ENCODE measurements around the gene BAK1. TPM values are rescaled to one million over a fixed set of nuclear protein-coding genes. Genes with fewer than 3 reads are reported as not detected.

Gene BAK1
- total and polyA plus RNA-seq, 2 of the 13 experiments (the other 11 are each of a cell fraction or from before 2014, with no cell fraction given), result 15.0 to 23.8 TPM

DNA sequence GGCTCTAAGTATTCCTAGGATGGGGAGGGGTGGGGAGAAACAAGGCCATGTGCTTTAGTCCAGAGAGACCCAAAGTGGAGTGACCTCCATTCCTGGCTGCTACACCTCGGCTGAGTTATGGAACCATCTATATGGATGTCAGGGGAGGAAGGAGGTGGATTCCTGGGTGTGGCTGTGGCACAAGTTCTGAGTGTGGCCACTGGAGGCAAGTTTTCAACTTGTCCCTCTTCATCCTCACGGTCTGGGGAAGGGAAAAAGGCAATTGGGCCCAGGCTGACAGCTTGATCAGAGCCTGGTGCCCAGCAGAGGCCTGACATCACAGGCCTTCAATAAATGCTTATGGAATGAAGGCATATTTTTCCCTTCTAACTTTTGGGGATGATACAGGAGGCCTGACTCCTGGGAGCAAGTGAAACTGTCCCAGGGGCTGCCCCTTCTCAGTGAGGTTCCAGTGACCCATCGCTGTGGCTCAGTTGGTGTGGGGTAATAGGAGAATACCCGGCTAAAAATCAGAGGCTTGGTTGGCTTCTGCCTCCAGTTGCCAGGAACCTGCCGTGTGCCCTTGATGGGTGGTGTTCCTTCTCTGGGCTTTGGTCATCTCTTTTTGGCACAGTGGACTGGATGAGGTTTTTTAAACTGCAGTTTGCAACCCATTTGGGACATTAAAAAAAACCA is 39.2 kb upstream of the BAK1 start:
- peaks cover 2% of the 10 kb centered on the region for H3K79me2 ChIP-seq (ENCODE audit: insufficient read depth, low read length)
- ATAC-seq (peak; percentile 28), DNase-seq (ENCODE audit: low spot score) (no peak), FAIRE-seq (peak; percentile 60)
- no peaks in the 10 kb centered on the region for H3K36me3 ChIP-seq (replicated peaks in 1 of 2; ENCODE audit: control insufficient read depth in 1 of 2, insufficient read depth in 2 of 2, low read length in 2 of 2)
- peak overlapping the region; percentile 96 for H3K4me2 ChIP-seq (ENCODE audit: low read depth, low read length)
- intact Hi-C loops (cut with micrococcal nuclease; ENCODE audit: unreplicated experiment), result no loop called here
- no peak overlapping the region for H3K9ac ChIP-seq (ENCODE audit: insufficient read depth, low read depth, low read length)
- H4K20me1 ChIP-seq (ENCODE audit: insufficient read depth, low read length), result no peaks in the 10 kb centered on the region; the same call in 1 of the 2 replicates
- POLR2A ChIA-PET, result interaction anchor here (1.7 to 5.1 kb wide), 3 partner anchors 9 to 29 kb away, joined by 6 to 32 read pairs (median 11); no protein-coding TSS in a partner anchor
- H3K4me1 ChIP-seq (ENCODE audit: insufficient read depth, low read length), result peaks cover 50% of the 10 kb centered on the region
- no peak overlapping the region for H2AFZ ChIP-seq (ENCODE audit: low read length)
- H3K9me3 ChIP-seq (ENCODE audit: low read length), result no peaks in the 10 kb centered on the region
- CTCF ChIA-PET (ENCODE audit: low intra/inter-chr PET ratio, low total read pairs), result interaction anchor here (1.2 kb wide), 1 partner anchor 29 kb away, joined by 3 read pairs; no protein-coding TSS in a partner anchor
- peak overlapping the region; percentile 9 to 86 (median 80); a peak in 5 of 6 replicates for H3K4me3 ChIP-seq (replicated peaks in 1 of 3; ENCODE audit: insufficient read depth in 1 of 3, low read depth in 2 of 3, low read length in 3 of 3)
- WGBS (ENCODE audit: low lambda C conversion rate), result 3% methylated on average over 5 of the region's 5 CpGs
- in situ Hi-C loops (cut with HindIII; ENCODE audit: extremely low pct_ligation_motif_present, low pct_unique_long_range_greater_than_20kb), result no loop called here
- H3K27ac ChIP-seq (ENCODE audit: extremely low read length, insufficient read depth, low read length), result no peak overlapping the region
- no TSS peak for BruUV-seq (replicated peaks)
- peak; percentile 10; the same call in 1 of the 2 replicates for TF ChIP-seq HMG20A (CRISPR knock-in tag; IDR thresholded peaks at IDR 0.05; ENCODE audit: borderline replicate concordance)
- TF ChIP-seq, protein P1, sequence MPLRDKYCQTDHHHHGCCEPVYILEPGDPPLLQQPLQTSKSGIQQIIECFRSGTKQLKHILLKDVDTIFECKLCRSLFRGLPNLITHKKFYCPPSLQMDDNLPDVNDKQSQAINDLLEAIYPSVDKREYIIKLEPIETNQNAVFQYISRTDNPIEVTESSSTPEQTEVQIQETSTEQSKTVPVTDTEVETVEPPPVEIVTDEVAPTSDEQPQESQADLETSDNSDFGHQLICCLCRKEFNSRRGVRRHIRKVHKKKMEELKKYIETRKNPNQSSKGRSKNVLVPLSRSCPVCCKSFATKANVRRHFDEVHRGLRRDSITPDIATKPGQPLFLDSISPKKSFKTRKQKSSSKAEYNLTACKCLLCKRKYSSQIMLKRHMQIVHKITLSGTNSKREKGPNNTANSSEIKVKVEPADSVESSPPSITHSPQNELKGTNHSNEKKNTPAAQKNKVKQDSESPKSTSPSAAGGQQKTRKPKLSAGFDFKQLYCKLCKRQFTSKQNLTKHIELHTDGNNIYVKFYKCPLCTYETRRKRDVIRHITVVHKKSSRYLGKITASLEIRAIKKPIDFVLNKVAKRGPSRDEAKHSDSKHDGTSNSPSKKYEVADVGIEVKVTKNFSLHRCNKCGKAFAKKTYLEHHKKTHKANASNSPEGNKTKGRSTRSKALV (CRISPR knock-in tag; IDR thresholded peaks at IDR 0.05), result 0 out of 2 replicates have a peak, but pooled peaks have one; percentile 31
- TF ChIP-seq KMT2B (CRISPR knock-in tag; IDR thresholded peaks at IDR 0.05), result no peak
- TF ChIP-seq, protein P2, sequence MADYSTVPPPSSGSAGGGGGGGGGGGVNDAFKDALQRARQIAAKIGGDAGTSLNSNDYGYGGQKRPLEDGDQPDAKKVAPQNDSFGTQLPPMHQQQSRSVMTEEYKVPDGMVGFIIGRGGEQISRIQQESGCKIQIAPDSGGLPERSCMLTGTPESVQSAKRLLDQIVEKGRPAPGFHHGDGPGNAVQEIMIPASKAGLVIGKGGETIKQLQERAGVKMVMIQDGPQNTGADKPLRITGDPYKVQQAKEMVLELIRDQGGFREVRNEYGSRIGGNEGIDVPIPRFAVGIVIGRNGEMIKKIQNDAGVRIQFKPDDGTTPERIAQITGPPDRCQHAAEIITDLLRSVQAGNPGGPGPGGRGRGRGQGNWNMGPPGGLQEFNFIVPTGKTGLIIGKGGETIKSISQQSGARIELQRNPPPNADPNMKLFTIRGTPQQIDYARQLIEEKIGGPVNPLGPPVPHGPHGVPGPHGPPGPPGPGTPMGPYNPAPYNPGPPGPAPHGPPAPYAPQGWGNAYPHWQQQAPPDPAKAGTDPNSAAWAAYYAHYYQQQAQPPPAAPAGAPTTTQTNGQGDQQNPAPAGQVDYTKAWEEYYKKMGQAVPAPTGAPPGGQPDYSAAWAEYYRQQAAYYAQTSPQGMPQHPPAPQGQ (CRISPR knock-in tag; IDR thresholded peaks at IDR 0.05; ENCODE audit: borderline replicate concordance), result no peak
- no peak for TF ChIP-seq CBFB (CRISPR knock-in tag; IDR thresholded peaks at IDR 0.05)
- TF ChIP-seq ZNF737 (CRISPR knock-in tag; IDR thresholded peaks at IDR 0.05; ENCODE audit: borderline replicate concordance), result no peak
- no peak for TF ChIP-seq ZNF274 (CRISPR knock-in tag; IDR thresholded peaks at IDR 0.05)
- peak; percentile 65; the same call in 1 of the 2 replicates for TF ChIP-seq ZC3H4 (CRISPR knock-in tag; IDR thresholded peaks at IDR 0.05; ENCODE audit: borderline replicate concordance)
- H3K27me3 ChIP-seq (ENCODE audit: control insufficient read depth in 1 of 2, insufficient read depth in 2 of 2, low read length in 2 of 2), result peaks cover 0 to 15% of the 10 kb centered on the region in 2 experiments; a peak in 3 of 5 replicates

All from HepG2 (cell line).